Islet precursor cell (in vitro differentiated cells): ENCODE measurements around the gene FNBP1.
A peak's percentile ranks its signal among the peaks of the same experiment; 100 is the strongest.

Experiments used
- DNase-seq: peaks from one replicate; pipeline ENCODE4 v3.0.0-alpha.2; 2018

The FNBP1 gene

DNA sequence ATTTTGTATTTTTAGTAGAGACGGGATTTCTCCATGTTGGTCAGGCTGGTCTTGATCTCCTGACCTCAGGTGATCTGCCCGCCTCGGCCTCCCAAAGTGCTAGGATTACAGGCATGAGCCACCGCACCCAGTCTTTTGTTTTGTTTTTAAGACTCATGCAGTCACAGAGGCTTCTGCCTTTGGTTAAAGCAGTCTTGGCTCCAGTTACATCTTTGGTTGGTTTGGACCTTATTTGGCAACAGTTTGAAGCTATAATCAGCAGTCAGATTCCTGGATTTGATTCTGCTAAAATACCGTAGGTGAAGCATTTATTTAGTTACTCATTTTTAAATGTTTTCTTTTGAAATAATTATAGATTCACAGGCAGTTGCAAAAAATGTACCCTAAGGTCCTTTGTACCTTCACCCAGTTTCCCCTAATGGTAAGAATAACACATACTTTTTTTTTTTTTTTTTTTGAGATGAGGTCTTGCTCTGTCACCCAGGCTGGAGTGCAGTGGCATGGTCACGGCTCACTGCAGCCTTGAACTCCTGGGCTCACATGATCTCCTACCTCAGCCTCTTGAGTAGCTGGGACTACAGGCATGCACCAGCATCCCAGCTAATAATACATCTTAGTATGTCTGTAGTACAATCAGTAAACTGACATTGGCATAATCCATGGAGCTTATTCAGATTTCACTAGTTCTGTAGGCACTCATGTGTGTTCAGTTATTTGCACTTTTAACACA lies 192.0 kb downstream of the FNBP1 start:
- no peak for DNase-seq

DNA sequence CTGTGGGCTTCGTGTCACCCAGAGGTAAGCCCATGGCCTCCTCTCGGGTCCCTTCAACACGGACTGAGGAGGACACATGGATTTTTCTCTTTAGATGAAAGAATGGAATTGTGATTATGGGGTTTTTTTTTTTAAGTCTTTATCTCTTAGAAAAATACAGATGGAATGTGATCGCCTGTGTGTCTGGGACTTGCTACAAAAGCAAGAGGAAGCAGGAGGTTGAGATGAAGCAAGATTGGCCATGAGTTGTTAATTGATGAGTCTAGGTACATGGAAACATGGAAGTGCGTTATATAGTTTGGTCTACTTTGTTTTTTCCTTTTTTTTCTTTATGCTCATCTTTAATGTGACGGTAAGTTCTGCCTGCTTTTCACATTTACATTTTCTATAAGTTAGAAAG lies 193.1 kb downstream of the FNBP1 start:
- DNase-seq: no peak

DNA sequence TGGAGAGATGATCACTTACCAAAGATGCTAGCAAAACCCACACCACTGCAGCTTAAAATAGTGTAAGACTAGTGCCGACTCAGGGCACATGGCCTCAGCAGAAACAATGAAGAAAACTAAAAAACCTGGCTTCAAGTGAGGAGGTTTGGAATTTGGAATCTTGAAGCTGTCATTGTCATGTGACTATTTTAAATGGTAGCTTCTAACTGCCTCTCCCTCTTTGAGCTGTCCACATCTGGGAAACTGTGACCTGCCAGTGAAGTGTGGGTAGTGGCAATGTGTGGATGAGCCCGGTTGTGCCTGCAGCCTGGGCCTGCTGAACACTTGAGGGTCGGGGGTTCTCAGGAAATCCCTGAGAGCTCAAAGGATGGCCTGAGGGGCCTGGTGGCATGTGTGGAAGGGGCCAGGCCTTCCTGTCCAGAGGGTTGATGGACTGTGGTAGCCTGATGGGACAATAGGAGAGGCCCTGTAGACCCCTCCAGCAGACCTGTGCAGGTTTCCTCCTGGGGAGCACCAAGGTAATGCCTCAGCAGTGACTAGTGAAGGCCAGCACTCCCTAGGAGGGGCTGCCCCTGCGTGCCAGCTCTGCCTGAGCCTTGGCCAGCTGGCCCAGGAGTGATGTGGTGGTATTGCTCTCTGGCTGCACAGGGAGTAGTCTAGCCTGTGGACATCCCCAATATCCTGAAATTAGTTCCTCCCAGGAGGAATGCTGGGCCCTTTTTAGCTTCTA lies 194.1 kb downstream of the FNBP1 start:
- DNase-seq: no peak

GRCh38 chr9:129845373-129845772 lies 197.6 kb downstream of the FNBP1 start:
- no peak for DNase-seq

DNA sequence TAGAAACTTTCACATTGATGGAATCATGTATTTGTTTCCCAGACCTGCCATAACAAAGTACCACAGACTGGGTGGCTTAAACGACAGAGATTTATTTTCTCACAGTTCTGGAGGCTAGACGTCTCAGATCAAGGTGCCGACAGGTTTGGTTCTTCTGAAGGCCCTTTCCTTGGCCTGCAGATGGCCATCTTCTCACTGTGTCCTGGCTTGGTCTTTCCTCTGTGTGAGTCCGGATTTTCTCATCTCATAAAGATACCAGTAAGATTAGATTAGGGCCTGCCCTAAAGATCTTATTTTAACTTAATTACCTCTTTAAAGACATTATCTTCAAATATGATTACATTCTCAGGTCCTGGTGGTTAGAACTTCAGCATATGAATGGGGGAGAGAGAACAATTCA lies 201.9 kb downstream of the FNBP1 start:
- no peak for DNase-seq

- no peak for DNase-seq
Observed at GRCh38 chr9:129840034-129840433, 203.0 kb downstream of the FNBP1 start.

DNA sequence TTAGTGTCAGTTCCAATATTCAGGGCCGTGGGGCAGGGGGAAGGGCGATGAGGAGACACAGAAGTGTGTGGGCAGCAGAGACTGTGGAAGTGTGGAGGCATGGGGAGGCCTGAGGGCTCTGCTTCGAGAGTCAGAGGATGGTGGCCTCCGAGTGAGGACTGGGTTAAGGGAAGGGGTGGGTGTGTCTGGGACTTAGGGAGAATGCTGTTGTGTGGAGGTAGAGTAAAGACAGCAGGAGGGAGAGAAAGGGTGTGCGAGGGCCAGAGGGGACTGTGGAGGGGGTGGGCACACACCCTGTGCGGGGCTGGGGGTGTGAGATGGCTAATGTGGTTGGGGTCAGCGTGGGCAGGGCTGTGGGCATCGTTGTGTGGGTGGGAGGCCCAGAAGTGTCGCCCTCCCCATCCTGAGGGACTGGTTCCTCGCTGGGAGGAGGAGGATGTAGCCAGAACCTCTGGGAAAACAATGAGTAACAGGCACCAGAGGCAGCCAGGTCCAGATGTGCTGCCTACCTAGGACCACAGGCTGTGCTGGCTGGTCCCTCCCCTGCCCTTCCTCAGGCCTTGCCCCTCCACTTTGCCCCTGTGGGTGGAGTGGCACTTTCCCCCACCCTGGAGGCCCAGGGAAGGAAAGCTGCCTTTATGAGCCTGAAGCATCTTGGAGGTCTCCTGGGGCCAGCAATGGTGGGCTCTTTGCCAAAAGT lies 203.5 kb downstream of the FNBP1 start:
- no peak for DNase-seq

DNA sequence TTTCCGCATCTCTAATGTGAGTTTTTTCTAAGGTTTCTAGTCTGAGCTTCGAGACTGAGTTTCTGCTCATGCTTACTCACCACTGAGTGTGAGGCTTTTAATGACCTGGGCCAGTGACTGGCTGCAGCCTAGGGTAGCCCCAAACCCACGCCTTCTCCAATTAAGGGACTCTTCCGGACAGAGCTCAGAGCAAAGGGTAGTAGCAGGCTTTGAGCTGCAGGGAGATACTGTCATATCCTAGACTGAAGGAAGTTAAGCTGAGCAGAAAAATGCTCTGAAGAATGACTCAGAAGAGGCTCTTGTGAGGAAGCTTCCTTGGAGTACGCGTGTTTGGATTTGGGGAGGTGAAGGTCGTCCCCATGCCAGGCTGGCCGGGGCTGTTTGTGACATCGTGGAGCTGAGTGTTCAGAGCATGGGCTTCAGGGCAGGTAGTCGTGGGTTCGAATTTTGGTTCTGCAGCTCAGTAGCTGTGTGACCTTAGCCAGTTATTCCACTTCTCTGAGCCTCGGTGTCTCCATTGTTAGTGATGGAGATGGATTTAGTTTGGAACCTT lies 204.2 kb downstream of the FNBP1 start:
- DNase-seq: peak; percentile 76
